Measurements from ENCODE around the gene TMEM250. TPM values are rescaled to one million over a fixed set of nuclear protein-coding genes. Genes with fewer than 3 reads are reported as not detected.

TMEM250 gene
- total and polyA plus RNA-seq, 2 of the 4 experiments (the other 2 are of a cell fraction) = 14.0 to 17.5 TPM

DNA sequence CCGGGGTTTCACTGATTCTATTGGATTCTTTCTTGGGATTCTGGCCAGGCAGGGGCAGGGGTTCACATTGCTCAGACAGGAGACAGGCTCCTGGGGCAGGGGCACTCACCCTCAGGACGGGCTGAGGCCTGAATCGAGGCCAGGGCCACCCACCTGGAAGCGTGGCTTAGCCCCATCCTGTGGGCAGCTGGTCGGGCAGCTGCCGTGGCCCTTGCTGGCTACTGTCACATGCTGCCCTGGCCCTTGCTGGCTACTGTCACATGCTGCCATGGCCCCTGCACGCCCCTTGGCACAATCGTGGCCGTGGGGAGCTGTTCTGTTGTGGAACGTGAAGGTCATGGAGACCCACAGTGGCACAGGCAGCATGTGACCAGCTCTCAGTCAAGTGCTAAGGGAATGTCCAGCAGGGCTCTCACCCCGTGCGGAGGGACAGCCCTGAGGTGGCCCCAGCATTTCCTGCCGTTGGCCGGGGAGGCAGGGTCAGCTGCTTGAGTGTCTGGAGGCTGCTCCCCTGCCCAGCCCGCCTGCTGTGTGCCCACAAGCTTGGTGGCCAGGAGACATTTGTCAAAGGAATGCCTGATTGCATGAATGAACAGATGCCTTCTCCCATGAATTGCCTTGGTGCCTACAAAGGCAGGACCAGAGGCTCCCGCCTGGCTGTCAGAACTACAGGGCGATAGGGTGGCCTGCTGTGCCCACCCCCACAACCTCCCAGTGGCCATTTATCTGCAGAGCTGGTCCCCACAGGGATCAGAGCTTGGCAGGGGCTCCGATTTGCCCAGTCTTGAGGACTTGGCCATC lies 16.9 kb upstream of the TMEM250 start:
- H4K91ac ChIP-seq (ENCODE audit: insufficient read depth, low read depth, low read length) = no peak overlapping the region
- no peak overlapping the region for H2BK5ac ChIP-seq (ENCODE audit: low read depth, low read length, poor library complexity, severe bottlenecking)
- no peak overlapping the region for H3K9ac ChIP-seq (ENCODE audit: low read depth, low read length)
- in situ Hi-C loops (cut with MboI; ENCODE audit: low sequenced_read_pairs) = no loop called here
- no peak overlapping the region for H2BK15ac ChIP-seq (ENCODE audit: low read depth, low read length)
- no peaks in the 10 kb centered on the region for H3K9me1 ChIP-seq (ENCODE audit: insufficient read depth, low read length)
- intact Hi-C loops (cut with micrococcal nuclease) = no loop called here
- no peaks in the 10 kb centered on the region for H3K36me3 ChIP-seq (ENCODE audit: control insufficient read depth, insufficient read depth, low read length)
- H2AFZ ChIP-seq (replicated peaks; ENCODE audit: low read length, poor library complexity) = no peak overlapping the region
- H3K4ac ChIP-seq (ENCODE audit: low read depth, low read length) = no peak overlapping the region
- peaks cover 71% of the 10 kb centered on the region for H3K27me3 ChIP-seq (ENCODE audit: control insufficient read depth, insufficient read depth, low read length)
- H3K4me2 ChIP-seq (ENCODE audit: low read depth, low read length) = no peak overlapping the region
- no peak overlapping the region for H4K5ac ChIP-seq (ENCODE audit: low read depth, low read length)
- no TSS peak for BruUV-seq (replicated peaks)
- POLR2A ChIA-PET (ENCODE audit: unreplicated experiment) = no interaction called here
- H2BK120ac ChIP-seq (ENCODE audit: low read depth, low read length) = no peak overlapping the region
- 48% methylated on average over 12 of the region's 18 CpGs; no CpG with 5 or more reads in 1 of the 2 experiments for whole genome bisulfite sequencing, 2 experiments (ENCODE audit: extremely low coverage in 2 of 2, insufficient read length in 1 of 2)
- H3K9me3 ChIP-seq (ENCODE audit: control insufficient read depth, insufficient read depth, low read length) = no peaks in the 10 kb centered on the region
- no peak overlapping the region for H3K18ac ChIP-seq (ENCODE audit: low read depth, low read length)
- H4K8ac ChIP-seq (ENCODE audit: low read depth in 2 of 2, low read length in 2 of 2) = no peak overlapping the region
- no peak for DNase-seq
- H3K4me1 ChIP-seq (ENCODE audit: control insufficient read depth, insufficient read depth, low read length) = no peaks in the 10 kb centered on the region
- no peak overlapping the region for H3K14ac ChIP-seq (replicated peaks; ENCODE audit: low read depth, low read length)
- no peak overlapping the region for H2AK5ac ChIP-seq (ENCODE audit: low read depth, low read length)
- H3K23ac ChIP-seq (ENCODE audit: low read depth, low read length) = no peak overlapping the region
- no peak for TF ChIP-seq BHLHE40 (IDR thresholded peaks at IDR 0.05; ENCODE audit: low read depth, low read length)
- no peak for TF ChIP-seq FOS (IDR thresholded peaks at IDR 0.05; ENCODE audit: low read depth, low read length)
- TF ChIP-seq MXI1 (IDR thresholded peaks at IDR 0.05; ENCODE audit: borderline replicate concordance, low read depth, low read length) = no peak
- TF ChIP-seq POLR2A (IDR thresholded peaks at IDR 0.05; ENCODE audit: low read depth, low read length) = no peak
- TF ChIP-seq NFE2L2 (IDR thresholded peaks at IDR 0.05; ENCODE audit: low read depth, low read length) = no peak
- TF ChIP-seq MAZ (IDR thresholded peaks at IDR 0.05; ENCODE audit: borderline replicate concordance, low read depth, low read length) = no peak
- TF ChIP-seq MAFK (IDR thresholded peaks at IDR 0.05; ENCODE audit: low read depth, low read length) = no peak
- no peak for TF ChIP-seq CHD1 (IDR thresholded peaks at IDR 0.05; ENCODE audit: low read depth, low read length)
- TF ChIP-seq RCOR1 (IDR thresholded peaks at IDR 0.05; ENCODE audit: insufficient replicate concordance, low read length) = no peak
- TF ChIP-seq RFX5 (IDR thresholded peaks at IDR 0.05; ENCODE audit: low read depth, low read length) = no peak
- TF ChIP-seq, protein P1, sequence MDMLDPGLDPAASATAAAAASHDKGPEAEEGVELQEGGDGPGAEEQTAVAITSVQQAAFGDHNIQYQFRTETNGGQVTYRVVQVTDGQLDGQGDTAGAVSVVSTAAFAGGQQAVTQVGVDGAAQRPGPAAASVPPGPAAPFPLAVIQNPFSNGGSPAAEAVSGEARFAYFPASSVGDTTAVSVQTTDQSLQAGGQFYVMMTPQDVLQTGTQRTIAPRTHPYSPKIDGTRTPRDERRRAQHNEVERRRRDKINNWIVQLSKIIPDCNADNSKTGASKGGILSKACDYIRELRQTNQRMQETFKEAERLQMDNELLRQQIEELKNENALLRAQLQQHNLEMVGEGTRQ (IDR thresholded peaks at IDR 0.05; ENCODE audit: low read depth, low read length) = no peak
- TF ChIP-seq RAD21 (IDR thresholded peaks at IDR 0.05; ENCODE audit: low read length) = no peak
- TF ChIP-seq SMC3 (IDR thresholded peaks at IDR 0.05; ENCODE audit: low read depth, low read length) = no peak
- CTCF ChIA-PET = no interaction called here
- H3K27ac ChIP-seq (ENCODE audit: insufficient read depth, low read length) = no peak overlapping the region
- no peak overlapping the region for H2BK20ac ChIP-seq (ENCODE audit: low read depth, low read length)
- no peak overlapping the region for H3K4me3 ChIP-seq (ENCODE audit: insufficient read depth, low read depth, low read length)
- H2AK9ac ChIP-seq (replicated peaks; ENCODE audit: low read depth, low read length, poor library complexity) = no peak overlapping the region
- H3K79me1 ChIP-seq (ENCODE audit: low read depth in 1 of 2, low read length in 2 of 2) = no peaks in the 10 kb centered on the region
- no peaks in the 10 kb centered on the region; the same call in 1 of the 2 replicates for H4K20me1 ChIP-seq (ENCODE audit: insufficient read depth, low read length)
- H3K56ac ChIP-seq (ENCODE audit: extremely low read depth, insufficient read depth, low read length) = no peak overlapping the region
- ATAC-seq (ENCODE audit: low read depth) = no peak
- dilution Hi-C loops (cut with HindIII; ENCODE audit: low sequenced_read_pairs, unreplicated experiment) = no loop called here

All from IMR-90 (cell line).